ENCODE data around the gene CBFA2T2.
A peak's percentile ranks its signal among the peaks of the same experiment; 100 is the strongest.
"Not testable (repeated sequence)": the region's sequence is repeated elsewhere in the genome, so short reads cannot be mapped to it uniquely, and the experiment has no call there.

The CBFA2T2 gene

GRCh38 chr20:33549229-33549999 lies 59.5 kb downstream of the CBFA2T2 start:
- DNase-seq (ENCODE audit: low spot score): no peak

DNA sequence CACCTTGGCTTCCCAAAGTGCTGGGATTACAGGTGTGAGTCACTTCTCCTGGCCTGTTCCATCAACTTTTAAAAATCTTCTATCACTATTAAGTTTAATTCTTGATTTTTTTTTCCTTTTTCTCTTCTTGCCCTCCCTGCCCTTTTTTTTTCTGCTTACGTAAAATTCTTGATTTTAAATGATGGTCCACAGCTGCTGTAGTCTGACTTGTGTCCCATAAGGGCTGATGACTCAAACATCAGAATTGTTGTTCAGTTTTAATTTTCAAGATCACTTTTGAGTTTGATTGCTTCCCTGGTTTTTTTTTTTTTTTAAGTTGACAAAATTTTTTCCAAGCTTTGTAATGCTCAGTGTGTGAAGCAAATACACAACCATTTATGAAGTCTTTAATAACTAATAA lies 61.9 kb downstream of the CBFA2T2 start:
- DNase-seq (ENCODE audit: low spot score): no peak

DNA sequence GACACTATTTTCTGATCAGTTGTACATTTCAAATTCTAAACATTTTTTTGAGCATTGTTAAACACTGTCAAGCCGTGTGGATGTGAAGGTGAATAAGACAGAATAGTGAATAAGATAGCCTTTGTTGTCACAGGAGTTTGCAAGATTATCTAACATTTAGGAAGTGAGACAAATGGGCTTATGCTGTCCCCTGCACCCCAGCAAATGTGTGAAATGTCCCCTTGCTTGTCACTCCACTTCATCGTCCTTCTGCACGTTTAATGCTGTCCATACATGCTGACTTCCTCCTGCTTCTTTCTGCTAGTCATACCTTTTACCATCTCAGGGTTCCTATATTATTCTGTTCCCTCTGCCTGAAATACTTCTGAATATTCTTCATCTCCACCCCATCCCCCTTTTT lies 62.6 kb downstream of the CBFA2T2 start:
- no peak for DNase-seq (ENCODE audit: low spot score)

DNA sequence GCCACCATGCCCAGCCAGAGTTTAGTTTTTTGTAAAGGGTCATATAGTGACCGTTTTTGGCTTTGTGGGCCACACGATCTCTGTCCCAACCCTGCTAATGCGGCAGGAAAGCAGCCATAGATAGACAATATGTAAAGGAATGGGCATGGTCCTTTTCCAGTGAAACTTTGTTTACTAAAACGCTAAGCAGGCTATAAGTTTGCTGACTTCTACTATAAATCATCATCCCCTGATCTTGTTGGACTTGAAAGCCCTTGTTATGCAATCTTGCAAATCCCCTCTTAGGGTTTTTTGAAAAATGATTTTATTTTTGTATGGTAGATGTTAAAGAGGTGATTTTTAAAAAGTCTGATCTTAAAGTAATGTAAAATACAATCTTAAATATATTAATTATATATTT lies 63.6 kb downstream of the CBFA2T2 start:
- no peak for DNase-seq (ENCODE audit: low spot score)

DNA sequence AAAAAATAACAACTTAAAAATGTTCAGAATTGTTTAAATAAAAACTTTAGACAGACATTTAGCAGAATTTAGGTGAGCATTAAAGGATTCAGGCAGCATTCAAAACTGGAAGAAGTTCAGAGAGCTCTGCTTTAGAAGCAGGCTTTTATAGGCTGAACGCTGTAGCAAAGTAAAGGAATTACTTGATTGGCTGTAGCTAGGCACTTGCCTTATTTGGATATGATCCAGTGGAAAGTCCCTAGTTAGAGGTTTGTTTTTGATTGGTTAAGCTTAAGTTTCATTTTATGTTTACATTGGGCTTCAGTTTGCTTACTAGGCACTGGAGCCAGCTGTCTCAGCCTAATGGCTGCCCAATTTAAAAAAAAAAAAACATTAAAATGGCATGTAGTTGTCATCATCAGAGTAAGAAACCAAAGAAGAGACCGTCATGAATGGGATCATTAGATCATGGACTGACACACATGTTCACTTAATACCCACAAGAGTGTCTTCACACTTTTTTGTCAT lies 65.1 kb downstream of the CBFA2T2 start:
- DNase-seq (ENCODE audit: low spot score): peak; percentile 38

GRCh38 chr20:33555755-33556154 lies 65.9 kb downstream of the CBFA2T2 start:
- DNase-seq (ENCODE audit: low spot score): no peak

DNA sequence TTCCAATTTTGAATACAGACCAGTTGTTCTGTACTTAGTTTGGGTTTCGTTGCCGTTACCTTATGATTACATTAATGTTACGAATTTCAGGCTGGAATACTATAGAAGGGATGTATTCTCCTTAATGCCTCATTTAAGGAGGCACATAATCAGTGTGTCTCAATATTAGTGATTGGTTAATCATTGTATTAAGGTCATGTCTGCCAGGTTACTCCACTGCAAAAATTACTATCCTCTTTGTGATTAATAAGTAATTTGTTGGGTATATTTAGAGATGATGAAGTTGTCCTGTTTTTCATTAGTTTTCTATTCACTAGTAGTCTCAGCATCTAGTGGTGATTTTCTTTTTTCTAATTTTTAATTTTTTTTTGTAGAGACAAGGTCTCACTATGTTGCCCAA lies 66.3 kb downstream of the CBFA2T2 start:
- DNase-seq (ENCODE audit: low spot score): no peak

- DNase-seq (ENCODE audit: low spot score): no peak
These were observed 68.7 kb downstream of the CBFA2T2 start for GRCh38 chr20:33558348-33559144.

DNA sequence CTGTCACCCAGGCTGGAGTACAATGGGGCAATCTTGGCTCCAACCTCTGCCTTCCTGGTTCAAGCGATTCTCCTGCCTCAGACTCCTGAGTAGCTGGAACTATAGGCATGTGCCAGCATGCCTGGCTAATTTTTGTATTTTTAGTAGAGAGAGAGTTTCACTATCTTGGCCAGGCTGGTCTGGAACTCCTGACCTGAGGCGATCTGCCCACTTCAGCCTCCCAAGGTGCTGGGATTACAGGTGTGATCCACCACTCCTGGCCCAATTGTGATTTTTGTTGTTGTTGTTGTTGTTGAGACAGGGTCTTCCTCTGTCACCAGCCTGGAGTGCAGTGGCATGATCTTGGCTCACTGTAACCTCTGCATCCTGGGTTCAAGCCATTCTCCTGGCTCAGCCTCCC lies 69.3 kb downstream of the CBFA2T2 start:
- DNase-seq (ENCODE audit: low spot score): no peak

DNA sequence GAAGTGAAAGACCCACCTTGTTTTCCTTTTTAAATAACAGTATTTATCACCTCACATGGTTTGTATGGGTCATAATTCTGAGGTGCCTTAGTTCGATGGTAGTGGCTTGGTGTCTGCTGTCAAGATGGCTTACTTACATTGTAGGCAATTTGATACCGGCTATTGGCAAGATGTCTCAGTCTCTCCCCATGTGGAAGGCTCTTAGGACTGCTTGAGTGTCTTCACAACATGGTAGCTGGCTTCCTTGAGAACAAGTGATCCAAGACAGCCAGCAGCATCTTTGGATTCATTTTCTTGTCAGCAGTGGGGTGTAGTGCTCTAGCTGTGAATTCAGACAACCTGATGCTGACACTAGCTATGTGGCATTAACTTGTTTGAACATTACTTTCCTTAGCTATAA lies 70.1 kb downstream of the CBFA2T2 start:
- DNase-seq (ENCODE audit: low spot score): no peak

DNA sequence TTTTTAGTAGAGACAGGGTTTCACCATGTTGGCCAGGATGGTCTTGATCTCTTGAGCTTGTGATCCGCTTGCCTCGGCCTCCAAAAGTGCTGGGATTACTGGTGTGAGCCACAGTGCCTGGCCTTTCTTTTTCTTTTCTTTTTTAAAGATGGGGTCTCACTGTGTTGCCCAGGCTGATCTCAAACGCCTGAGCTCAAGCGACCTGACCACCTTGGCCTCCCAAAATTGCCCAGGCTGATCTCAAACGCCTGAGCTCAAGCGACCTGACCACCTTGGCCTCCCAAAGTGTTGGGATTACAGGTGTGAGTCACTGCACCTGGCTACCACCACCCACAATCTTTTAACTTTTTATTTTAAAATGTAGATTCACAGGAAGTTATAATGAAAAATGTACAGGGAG lies 71.2 kb downstream of the CBFA2T2 start:
- DNase-seq (ENCODE audit: low spot score): not testable (repeated sequence)

- DNase-seq (ENCODE audit: low spot score): peak; percentile 97
These were observed 72.1 kb downstream of the CBFA2T2 start for GRCh38 chr20:33561692-33562601.

GRCh38 chr20:33563788-33564187 lies 73.9 kb downstream of the CBFA2T2 start:
- no peak for DNase-seq (ENCODE audit: low spot score)

DNA sequence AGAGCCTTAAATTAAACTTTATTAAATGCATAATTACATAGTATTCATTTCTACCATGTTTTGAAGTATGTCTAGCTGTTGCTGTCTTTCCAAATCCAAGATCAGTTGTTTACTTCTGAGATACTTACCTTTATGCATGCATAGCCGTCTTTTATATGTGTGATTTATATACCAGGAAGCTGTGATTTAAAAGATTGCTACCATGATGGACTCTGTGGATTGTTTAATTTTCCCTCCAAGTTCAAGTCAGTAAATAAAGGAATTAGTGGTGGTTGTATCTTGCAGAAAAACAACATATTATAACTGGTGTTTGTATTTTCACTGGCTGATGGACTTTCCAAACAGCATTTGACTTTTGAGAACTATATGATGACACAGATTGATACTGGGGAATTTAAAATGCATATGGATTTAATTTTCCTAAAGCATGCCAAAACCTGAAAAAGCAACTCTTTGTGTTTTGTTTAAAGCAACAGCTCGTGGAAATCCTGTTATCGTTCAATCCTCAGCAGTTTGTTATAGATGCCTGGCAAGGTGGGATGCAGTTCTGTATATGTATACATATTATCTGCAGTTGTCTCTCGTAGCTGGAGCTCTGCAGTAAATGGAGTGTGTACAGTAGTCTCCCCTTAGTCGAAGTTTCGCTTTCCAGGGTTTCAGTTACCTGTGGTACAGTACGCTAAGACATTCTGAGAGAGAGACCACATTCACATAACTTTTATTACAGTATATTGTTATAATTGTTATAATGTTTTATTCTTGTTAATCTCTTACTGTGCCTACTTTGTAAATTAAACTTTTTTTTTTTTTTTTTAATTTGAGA lies 77.1 kb downstream of the CBFA2T2 start:
- no peak for DNase-seq (ENCODE audit: low spot score)

DNA sequence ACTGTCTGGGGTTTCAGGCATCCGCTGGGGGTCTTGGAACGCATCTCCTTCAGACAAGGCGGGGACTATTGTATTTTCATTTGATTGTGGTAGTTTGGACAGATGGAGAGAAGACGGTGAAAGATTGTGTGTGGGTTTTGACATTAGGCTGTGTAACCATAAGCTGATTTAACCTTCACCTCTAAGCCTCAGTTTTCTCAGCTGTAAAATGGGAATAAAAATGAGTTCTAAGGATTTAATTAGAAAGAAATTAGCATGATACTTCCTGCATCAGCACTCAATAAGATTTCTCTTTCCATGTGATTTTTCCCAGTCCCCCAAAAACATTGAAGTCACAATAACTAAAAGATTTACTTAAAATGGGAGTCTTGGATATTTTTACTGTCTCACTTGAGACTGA lies 78.1 kb downstream of the CBFA2T2 start:
- DNase-seq (ENCODE audit: low spot score): no peak

- DNase-seq (ENCODE audit: low spot score): no peak
These were observed 78.5 kb downstream of the CBFA2T2 start for GRCh38 chr20:33568378-33568777.

GRCh38 chr20:33568868-33569801 lies 79.2 kb downstream of the CBFA2T2 start:
- no peak for DNase-seq (ENCODE audit: low spot score)

GRCh38 chr20:33569802-33570391 lies 80.0 kb downstream of the CBFA2T2 start:
- DNase-seq (ENCODE audit: low spot score): no peak

DNA sequence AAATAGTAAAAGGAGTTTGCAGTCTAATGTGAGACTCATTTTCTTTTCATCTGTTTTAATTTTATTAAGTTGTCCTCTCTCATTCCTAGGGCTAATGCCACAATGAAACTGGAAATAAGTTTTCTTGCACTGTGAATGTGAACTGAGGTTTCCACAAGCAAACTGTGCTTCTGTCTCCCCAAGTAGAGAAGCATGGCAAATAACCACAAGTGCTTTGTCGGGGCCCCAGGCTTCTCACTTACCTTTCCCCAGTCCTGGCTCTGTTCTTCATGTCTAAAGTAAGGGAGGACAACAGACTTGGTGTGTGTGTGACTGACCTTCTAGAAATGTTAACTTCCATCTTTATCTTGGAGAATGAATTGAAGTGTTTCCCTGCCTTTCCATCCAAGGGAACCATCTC lies 80.8 kb downstream of the CBFA2T2 start:
- DNase-seq (ENCODE audit: low spot score): no peak

DNA sequence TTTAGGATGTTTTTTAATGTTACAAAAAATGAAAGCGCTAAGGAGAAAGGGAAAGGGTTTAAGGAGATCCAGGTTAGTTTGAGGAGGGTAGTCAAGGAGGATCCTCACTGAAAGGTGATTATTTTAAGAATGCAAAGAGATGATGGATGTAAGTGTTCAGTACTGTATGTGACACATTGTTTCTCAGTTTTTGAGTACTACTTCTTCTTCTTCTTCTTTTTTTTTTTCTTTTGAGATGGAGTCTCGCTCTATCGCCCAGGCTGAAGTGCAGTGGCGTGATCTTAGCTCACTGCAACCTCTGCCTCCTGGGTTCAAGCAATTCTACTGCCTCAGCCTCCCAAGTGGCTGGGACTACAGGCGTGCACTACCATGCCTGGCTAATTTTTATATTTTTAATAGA lies 83.4 kb downstream of the CBFA2T2 start:
- not testable (repeated sequence) for DNase-seq (ENCODE audit: low spot score)
